PC-3 (cell line): ENCODE results near the gene ZNF37A. TPM values are rescaled to one million over a fixed set of nuclear protein-coding genes. Genes with fewer than 3 reads are reported as not detected.

Source experiments
- ATAC-seq: fragments of 200-7000 bp; cut with Tn5 transposase; 2 replicates; pipeline ENCODE4 v1.9.1; 2020; ENCODE audit warnings: mild to moderate bottlenecking, moderate library complexity
- BruUV-seq: library from RNA; stranded (reverse); fragments of 400-500 nt; replicated peaks from 2 replicates; lab custom pipeline; 2021; lab: Mats Ljungman, UMichigan
- CTCF ChIA-PET: fragments of 300-600 bp; sonication (Branson Sonifier 250); formaldehyde crosslinking; loops from one replicate; lab custom pipeline; 2022; ENCODE audit warnings: antibody characterized with exemption; lab: Charles Lee
- POLR2A ChIA-PET: fragments of 300-600 bp; sonication (Branson Sonifier 250); formaldehyde crosslinking; loops from one replicate; lab custom pipeline; 2022; ENCODE audit warnings: antibody characterized with exemption; ENCODE audit not compliant: unreplicated experiment; lab: Charles Lee
- DNase-seq: peaks from one replicate; pipeline ENCODE4 v3.0.0-alpha.2; 2015
- H2AFZ ChIP-seq: fragments of 300-600 bp; sonication (generic); 2 replicates; pipeline ENCODE4 v1.6.0; 2016; ENCODE audit warnings: antibody characterized with exemption, low read length
- H3F3A ChIP-seq: fragments of 300-600 bp; sonication (generic); one replicate; pipeline ENCODE4 v1.6.0; 2017; ENCODE audit warnings: antibody characterized with exemption, low read length, control low read depth, mild to moderate bottlenecking; ENCODE audit not compliant: unreplicated experiment
- H3K27ac ChIP-seq: fragments of 300-600 bp; sonication (generic); 2 replicates; pipeline ENCODE4 v1.5.1; 2016; ENCODE audit warnings: mild to moderate bottlenecking, low read length
- H3K27me3 ChIP-seq: fragments of 300-600 bp; sonication (generic); 2 replicates; pipeline ENCODE4 v1.6.1; 2016; ENCODE audit warnings: low read length, mixed read lengths
- H3K36me3 ChIP-seq: fragments of 300-600 bp; sonication (generic); 2 replicates; pipeline ENCODE4 v1.6.1; 2016; ENCODE audit warnings: low read depth, mixed run types, low read length, mixed read lengths
- H3K4me1 ChIP-seq: fragments of 300-600 bp; sonication (generic); 2 replicates; pipeline ENCODE4 v1.5.1; 2016; ENCODE audit warnings: low read length; ENCODE audit not compliant: insufficient read depth
- H3K4me2 ChIP-seq: fragments of 300-600 bp; sonication (generic); 2 replicates; pipeline ENCODE4 v1.6.0; 2016; ENCODE audit warnings: low read length
- H3K4me3 ChIP-seq: fragments of 300-600 bp; sonication (generic); 2 replicates; pipeline ENCODE4 v1.5.1; 2016; ENCODE audit warnings: mild to moderate bottlenecking, low read length, mixed read lengths
- H3K79me2 ChIP-seq: fragments of 300-600 bp; sonication (generic); 2 replicates; pipeline ENCODE4 v1.6.1; 2017; ENCODE audit warnings: low read length, mixed read lengths
- H3K9ac ChIP-seq: fragments of 300-600 bp; sonication (generic); 2 replicates; pipeline ENCODE4 v1.6.0; 2016; ENCODE audit warnings: mild to moderate bottlenecking, low read length
- H3K9me2 ChIP-seq: fragments of 300-600 bp; sonication (generic); replicated peaks from 2 replicates; pipeline ENCODE4 v1.6.1; 2016; ENCODE audit warnings: mixed run types, low read length, mixed read lengths
- H3K9me3 ChIP-seq: fragments of 300-600 bp; sonication (generic); 2 replicates; pipeline ENCODE4 v1.6.1; 2016; ENCODE audit warnings: low read length, mixed read lengths
- H4K20me1 ChIP-seq: fragments of 300-600 bp; sonication (generic); 2 replicates; pipeline ENCODE4 v1.6.1; 2016; ENCODE audit warnings: low read length, mixed read lengths
- CTCF ChIP-seq: fragments of 300-600 bp; sonication (generic); conservative IDR thresholded peaks from 2 replicates; pipeline ENCODE4 v1.5.1; 2017; ENCODE audit warnings: antibody characterized with exemption, low read depth, mild to moderate bottlenecking, low read length
- EZH2 ChIP-seq: fragments of 300-600 bp; sonication (generic); IDR thresholded peaks from one replicate; pipeline ENCODE4 v1.6.1; 2017; ENCODE audit warnings: antibody characterized with exemption, mild to moderate bottlenecking, low read length; ENCODE audit not compliant: unreplicated experiment
- EZH2phosphoT487 ChIP-seq: fragments of 300-600 bp; sonication (generic); IDR thresholded peaks from 2 replicates; pipeline ENCODE4 v1.6.1; 2018; ENCODE audit warnings: mild to moderate bottlenecking, antibody characterized with exemption, low read length, borderline replicate concordance
- intact Hi-C: fragments of 100-400 bp; cut with micrococcal nuclease; formaldehyde crosslinking; loops from 2 replicates; pipeline ENCODE4 v1.9.0; 2023
- total RNA-seq: library from RNA; depleted of rRNA; stranded (reverse); fragments of >200 nt; gene quantifications from 2 replicates; pipeline ENCODE4 v1.2.3, GENCODE V29; 2014

The ZNF37A gene
- total RNA-seq, 1 experiment from 2014 or later, result 25.7 TPM

GRCh38 chr10:38112159-38112558 lies 18.0 kb downstream of the ZNF37A start:
- DNase-seq (no peak), ATAC-seq (no peak)
- no peaks in the 10 kb centered on the region for H3K4me1 ChIP-seq
- no peak overlapping the region for H3K27ac ChIP-seq
- H3F3A ChIP-seq, result no peaks in the 10 kb centered on the region
- no peak overlapping the region for H3K9ac ChIP-seq
- BruUV-seq, result no TSS peak
- peaks cover 49% of the 10 kb centered on the region for H3K9me3 ChIP-seq
- no peaks in the 10 kb centered on the region for H3K9me2 ChIP-seq
- no peak overlapping the region for H2AFZ ChIP-seq
- H3K79me2 ChIP-seq, result no peaks in the 10 kb centered on the region
- no peaks in the 10 kb centered on the region for H3K27me3 ChIP-seq
- POLR2A ChIA-PET, result no interaction called here
- H3K4me2 ChIP-seq, result no peak overlapping the region
- H3K4me3 ChIP-seq, result no peak overlapping the region
- intact Hi-C loops, result no loop called here
- peaks cover 55% of the 10 kb centered on the region for H3K36me3 ChIP-seq
- TF ChIP-seq CTCF, result no peak
- H4K20me1 ChIP-seq, result no peaks in the 10 kb centered on the region
- CTCF ChIA-PET, result no interaction called here

- intact Hi-C loops, result no loop called here
- DNase-seq (peak; percentile 6), ATAC-seq (no peak)
- CTCF ChIA-PET, result no interaction called here
- no peaks in the 10 kb centered on the region for H3K27me3 ChIP-seq
- H3K9me2 ChIP-seq, result no peaks in the 10 kb centered on the region
- H3K79me2 ChIP-seq, result no peaks in the 10 kb centered on the region
- H3K9me3 ChIP-seq, result peaks cover 92% of the 10 kb centered on the region
- no peak overlapping the region for H3K27ac ChIP-seq
- no peaks in the 10 kb centered on the region for H4K20me1 ChIP-seq
- H3K4me1 ChIP-seq, result no peaks in the 10 kb centered on the region
- H3K36me3 ChIP-seq, result peaks cover 74% of the 10 kb centered on the region
- POLR2A ChIA-PET, result no interaction called here
- H3K4me3 ChIP-seq, result peak overlapping the region; percentile 28; the same call in 1 of the 2 replicates
- no peak overlapping the region for H2AFZ ChIP-seq
- no peak overlapping the region for H3K9ac ChIP-seq
- no peak for TF ChIP-seq EZH2
- TF ChIP-seq EZH2phosphoT487, result no peak
- no peak for TF ChIP-seq CTCF
- no peaks in the 10 kb centered on the region for H3F3A ChIP-seq
- BruUV-seq, result no TSS peak
- H3K4me2 ChIP-seq, result no peak overlapping the region
Measured at GRCh38 chr10:38118072-38118807, 24.1 kb downstream of the ZNF37A start.

- no peaks in the 10 kb centered on the region for H3F3A ChIP-seq
- H3K79me2 ChIP-seq, result no peaks in the 10 kb centered on the region
- POLR2A ChIA-PET, result no interaction called here
- H3K4me2 ChIP-seq, result no peak overlapping the region
- intact Hi-C loops, result no loop called here
- H3K36me3 ChIP-seq, result peaks cover 67% of the 10 kb centered on the region
- CTCF ChIA-PET, result no interaction called here
- DNase-seq (no peak), ATAC-seq (no peak)
- H3K27me3 ChIP-seq, result no peaks in the 10 kb centered on the region
- peak overlapping the region; percentile 28; the same call in 1 of the 2 replicates for H3K4me3 ChIP-seq
- no peak overlapping the region for H2AFZ ChIP-seq
- H3K9me3 ChIP-seq, result peaks cover 95% of the 10 kb centered on the region
- no peak overlapping the region for H3K9ac ChIP-seq
- TF ChIP-seq CTCF (no peak), EZH2phosphoT487 (no peak), EZH2 (no peak)
- H4K20me1 ChIP-seq, result no peaks in the 10 kb centered on the region
- H3K4me1 ChIP-seq, result no peaks in the 10 kb centered on the region
- BruUV-seq, result no TSS peak
- no peak overlapping the region for H3K27ac ChIP-seq
- H3K9me2 ChIP-seq, result no peaks in the 10 kb centered on the region
Measured at GRCh38 chr10:38119038-38119437, 24.9 kb downstream of the ZNF37A start.
